Esophagus muscularis mucosa (tissue), 4 donors: Measurements from ENCODE around the gene SLIRP.

ENCODE experiments used
- EP300 ChIP-seq: sonication (generic); formaldehyde crosslinking; IDR thresholded peaks from one replicate; pipeline ENCODE4 v1.6.1; 2017; ENCODE audit warnings: antibody characterized with exemption
- POLR2A ChIP-seq: fragments of 450-650 bp; IDR thresholded peaks from one replicate; pipeline ENCODE4 v1.6.1; 2017; ENCODE audit warnings: antibody characterized with exemption, moderate library complexity, mild to moderate bottlenecking, low read depth
- POLR2AphosphoS5 ChIP-seq, 2 donors: sonication (generic); formaldehyde crosslinking; IDR thresholded peaks; one replicate each; pipeline ENCODE4 v1.6.1; 2017; ENCODE audit warnings: antibody characterized with exemption in 2 of 2
- TF ChIP-seq, protein P1 (sequence below), 3 experiments: fragments of 200-600 bp in 2 of 3; fragments of 450-650 bp in 1 of 3; sonication (generic) in 2 of 3; IDR thresholded peaks; one replicate each; pipeline ENCODE4 v1.5.1; 2017 to 2019; ENCODE audit warnings: antibody characterized with exemption in 3 of 3, mild to moderate bottlenecking in 2 of 3, moderate library complexity in 1 of 3

DNA sequence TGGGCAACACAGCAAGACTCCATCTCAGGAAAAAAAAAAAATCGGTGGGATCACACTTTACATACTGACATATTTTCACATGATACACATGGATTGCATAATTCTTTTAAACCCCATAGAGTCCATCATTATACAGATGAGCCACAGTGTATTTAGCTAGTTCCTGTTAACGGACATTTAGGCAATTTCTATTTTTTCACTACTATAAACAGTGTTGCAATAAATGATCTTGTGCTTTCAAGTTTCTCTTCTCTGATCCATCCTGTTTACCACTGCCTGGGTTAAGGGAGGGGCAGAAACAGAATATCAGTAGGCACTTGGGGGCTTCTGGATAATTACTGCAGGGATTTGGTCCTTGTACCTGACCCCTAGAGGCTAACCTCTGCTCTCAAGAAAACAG, 48.1 kb upstream of the SLIRP start:
- TF ChIP-seq, protein P1, sequence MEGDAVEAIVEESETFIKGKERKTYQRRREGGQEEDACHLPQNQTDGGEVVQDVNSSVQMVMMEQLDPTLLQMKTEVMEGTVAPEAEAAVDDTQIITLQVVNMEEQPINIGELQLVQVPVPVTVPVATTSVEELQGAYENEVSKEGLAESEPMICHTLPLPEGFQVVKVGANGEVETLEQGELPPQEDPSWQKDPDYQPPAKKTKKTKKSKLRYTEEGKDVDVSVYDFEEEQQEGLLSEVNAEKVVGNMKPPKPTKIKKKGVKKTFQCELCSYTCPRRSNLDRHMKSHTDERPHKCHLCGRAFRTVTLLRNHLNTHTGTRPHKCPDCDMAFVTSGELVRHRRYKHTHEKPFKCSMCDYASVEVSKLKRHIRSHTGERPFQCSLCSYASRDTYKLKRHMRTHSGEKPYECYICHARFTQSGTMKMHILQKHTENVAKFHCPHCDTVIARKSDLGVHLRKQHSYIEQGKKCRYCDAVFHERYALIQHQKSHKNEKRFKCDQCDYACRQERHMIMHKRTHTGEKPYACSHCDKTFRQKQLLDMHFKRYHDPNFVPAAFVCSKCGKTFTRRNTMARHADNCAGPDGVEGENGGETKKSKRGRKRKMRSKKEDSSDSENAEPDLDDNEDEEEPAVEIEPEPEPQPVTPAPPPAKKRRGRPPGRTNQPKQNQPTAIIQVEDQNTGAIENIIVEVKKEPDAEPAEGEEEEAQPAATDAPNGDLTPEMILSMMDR (IDR thresholded peaks at IDR 0.05) = no peak
- TF ChIP-seq POLR2A (no peak), EP300 (no peak), POLR2AphosphoS5 (IDR thresholded peaks at IDR 0.05) (no peak)
